NB4 (cell line): ENCODE data around the gene ARHGAP12.

ENCODE experiments used
- CTCF ChIP-seq: IDR thresholded peaks from one replicate; pipeline ENCODE4 v1.5.1; 2012; ENCODE audit warnings: low read depth, low read length
- MYC ChIP-seq: IDR thresholded peaks from 2 replicates; pipeline ENCODE4 v1.6.1; 2011; ENCODE audit warnings: low read depth, low read length
- TF ChIP-seq, protein P1 (sequence below): IDR thresholded peaks from 2 replicates; pipeline ENCODE4 v1.6.1; 2011; ENCODE audit warnings: low read depth, low read length

DNA sequence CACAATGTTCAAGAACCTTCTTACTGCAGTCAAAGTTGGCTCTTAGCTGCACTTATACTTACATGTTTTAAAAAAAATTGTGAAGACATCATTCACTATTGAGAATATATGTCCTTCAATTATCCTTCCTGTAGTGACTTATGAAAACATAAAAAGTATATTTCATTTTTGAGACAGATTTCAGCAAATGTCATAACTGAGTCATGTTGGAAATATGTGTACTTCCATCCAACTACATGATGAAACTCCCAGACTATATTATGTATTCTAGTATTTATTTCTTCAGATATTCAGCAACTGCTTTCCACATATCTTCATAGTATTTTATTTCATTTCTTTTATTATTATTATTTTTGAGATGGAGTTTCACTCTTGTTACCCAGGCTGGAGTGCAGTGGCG lies 160.2 kb downstream of the ARHGAP12 start:
- TF ChIP-seq, protein P1, sequence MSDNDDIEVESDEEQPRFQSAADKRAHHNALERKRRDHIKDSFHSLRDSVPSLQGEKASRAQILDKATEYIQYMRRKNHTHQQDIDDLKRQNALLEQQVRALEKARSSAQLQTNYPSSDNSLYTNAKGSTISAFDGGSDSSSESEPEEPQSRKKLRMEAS: no peak
- no peak for TF ChIP-seq CTCF
- TF ChIP-seq MYC: no peak
